Measurements from ENCODE around the gene SRCAP.
"Not testable (repeated sequence)": the region's sequence is repeated elsewhere in the genome, so short reads cannot be mapped to it uniquely, and the experiment has no call there.

The SRCAP gene

GRCh38 chr16:30664616-30665109 is 34.3 kb upstream of the SRCAP start:
- DNase-seq (ENCODE audit: low read depth), result no peak

- DNase-seq (ENCODE audit: low read depth), result no peak
These were observed 33.7 kb upstream of the SRCAP start for GRCh38 chr16:30665155-30665829.

GRCh38 chr16:30665830-30666190 is 33.2 kb upstream of the SRCAP start:
- no peak for DNase-seq (ENCODE audit: low read depth)

- no peak for DNase-seq (ENCODE audit: low read depth)
These were observed 32.3 kb upstream of the SRCAP start for GRCh38 chr16:30666681-30667080.

- DNase-seq (ENCODE audit: low read depth), result no peak
These were observed 31.5 kb upstream of the SRCAP start for GRCh38 chr16:30667361-30667905.

GRCh38 chr16:30668393-30668792 is 30.6 kb upstream of the SRCAP start:
- no peak for DNase-seq (ENCODE audit: low read depth)

GRCh38 chr16:30669026-30669902 is 29.7 kb upstream of the SRCAP start:
- DNase-seq (ENCODE audit: low read depth), result no peak

GRCh38 chr16:30669903-30670824 is 28.8 kb upstream of the SRCAP start:
- no peak for DNase-seq (ENCODE audit: low read depth)

- no peak for DNase-seq (ENCODE audit: low read depth)
These were observed 23.8 kb upstream of the SRCAP start for GRCh38 chr16:30675143-30675542.

- DNase-seq (ENCODE audit: low read depth), result no peak
These were observed 20.9 kb upstream of the SRCAP start for GRCh38 chr16:30677931-30678585.

GRCh38 chr16:30678586-30678970 is 20.4 kb upstream of the SRCAP start:
- no peak for DNase-seq (ENCODE audit: low read depth)

- no peak for DNase-seq (ENCODE audit: low read depth)
These were observed 18.6 kb upstream of the SRCAP start for GRCh38 chr16:30680326-30680725.

- DNase-seq (ENCODE audit: low read depth), result no peak
These were observed 10.3 kb upstream of the SRCAP start for GRCh38 chr16:30688701-30689100.

GRCh38 chr16:30691907-30692306 is 7.1 kb upstream of the SRCAP start:
- DNase-seq (ENCODE audit: low read depth), result no peak

GRCh38 chr16:30692396-30693064 is 6.4 kb upstream of the SRCAP start:
- DNase-seq (ENCODE audit: low read depth), result no peak

- no peak for DNase-seq (ENCODE audit: low read depth)
These were observed 3.9 kb upstream of the SRCAP start for GRCh38 chr16:30694926-30695693.

- not testable (repeated sequence) for DNase-seq (ENCODE audit: low read depth)
These were observed 2.3 kb upstream of the SRCAP start for GRCh38 chr16:30696646-30697045.

- no peak for DNase-seq (ENCODE audit: low read depth)
These were observed 1.5 kb upstream of the SRCAP start for GRCh38 chr16:30697264-30698138.
